Measurements from ENCODE around the gene IGLL1.

The IGLL1 gene

GRCh38 chr22:23565305-23565914, 14.7 kb downstream of the IGLL1 start:
- H2AFZ ChIP-seq (ENCODE audit: low read length): no peak overlapping the region
- no peaks in the 10 kb centered on the region for H3K9me3 ChIP-seq (ENCODE audit: low read length)
- H3K79me2 ChIP-seq (ENCODE audit: insufficient read depth, low read length): no peaks in the 10 kb centered on the region
- no peaks in the 10 kb centered on the region for H3K27me3 ChIP-seq (ENCODE audit: insufficient read depth, low read length)
- H3K9ac ChIP-seq (ENCODE audit: low read length): no peak overlapping the region
- TF ChIP-seq EZH2 (IDR thresholded peaks at IDR 0.05; ENCODE audit: borderline replicate concordance, low read length) (no peak), CTCF (IDR thresholded peaks at IDR 0.05; ENCODE audit: low read length) (no peak)
- H3K4me2 ChIP-seq (ENCODE audit: low read length): no peak overlapping the region
- H3K27ac ChIP-seq (ENCODE audit: low read depth, low read length, poor library complexity, severe bottlenecking): no peak overlapping the region
- no peaks in the 10 kb centered on the region for H3K9me2 ChIP-seq (ENCODE audit: low read depth, low read length)
- no peak overlapping the region for H3K4me3 ChIP-seq (ENCODE audit: low read depth, low read length, poor library complexity, severe bottlenecking)
- H4K20me1 ChIP-seq (ENCODE audit: insufficient read depth, low read length): no peaks in the 10 kb centered on the region
- H3K4me1 ChIP-seq (ENCODE audit: insufficient read depth, low read length, severe bottlenecking): no peaks in the 10 kb centered on the region
- no peaks in the 10 kb centered on the region for H3K36me3 ChIP-seq (ENCODE audit: insufficient read depth, low read length)
- H3F3A ChIP-seq (ENCODE audit: insufficient read depth, low read length): no peaks in the 10 kb centered on the region

- Histone ChIP-seq H3K27ac (ENCODE audit: low read depth, low read length, poor library complexity, severe bottlenecking) (no peak overlapping the region), H2AFZ (ENCODE audit: low read length) (no peak overlapping the region), H3K79me2 (ENCODE audit: insufficient read depth, low read length) (no peaks in the 10 kb centered on the region), H3K4me3 (ENCODE audit: low read depth, low read length, poor library complexity, severe bottlenecking) (no peak overlapping the region), H3F3A (ENCODE audit: insufficient read depth, low read length) (no peaks in the 10 kb centered on the region), H3K27me3 (ENCODE audit: insufficient read depth, low read length) (no peaks in the 10 kb centered on the region; the same call in 1 of the 2 replicates), H3K9me3 (ENCODE audit: low read length) (no peaks in the 10 kb centered on the region), H3K9ac (ENCODE audit: low read length) (no peak overlapping the region), H3K4me2 (ENCODE audit: low read length) (no peak overlapping the region), H4K20me1 (ENCODE audit: insufficient read depth, low read length) (no peaks in the 10 kb centered on the region), H3K36me3 (ENCODE audit: insufficient read depth, low read length) (no peaks in the 10 kb centered on the region), H3K4me1 (ENCODE audit: insufficient read depth, low read length, severe bottlenecking) (no peaks in the 10 kb centered on the region), H3K9me2 (ENCODE audit: low read depth, low read length) (no peaks in the 10 kb centered on the region)
- TF ChIP-seq EZH2 (IDR thresholded peaks at IDR 0.05; ENCODE audit: borderline replicate concordance, low read length) (no peak), CTCF (IDR thresholded peaks at IDR 0.05; ENCODE audit: low read length) (no peak)
Measured at GRCh38 chr22:23564276-23564675, 15.8 kb downstream of the IGLL1 start.

- Histone ChIP-seq H4K20me1 (ENCODE audit: insufficient read depth, low read length) (no peaks in the 10 kb centered on the region), H3K9me2 (ENCODE audit: low read depth, low read length) (no peaks in the 10 kb centered on the region), H3K79me2 (ENCODE audit: insufficient read depth, low read length) (no peaks in the 10 kb centered on the region), H3K9ac (ENCODE audit: low read length) (no peak overlapping the region), H3K9me3 (ENCODE audit: low read length) (no peaks in the 10 kb centered on the region), H3K4me2 (ENCODE audit: low read length) (no peak overlapping the region), H3K4me3 (ENCODE audit: low read depth, low read length, poor library complexity, severe bottlenecking) (no peak overlapping the region), H3F3A (ENCODE audit: insufficient read depth, low read length) (no peaks in the 10 kb centered on the region), H3K4me1 (ENCODE audit: insufficient read depth, low read length, severe bottlenecking) (no peaks in the 10 kb centered on the region), H3K27ac (ENCODE audit: low read depth, low read length, poor library complexity, severe bottlenecking) (no peak overlapping the region), H3K36me3 (ENCODE audit: insufficient read depth, low read length) (no peaks in the 10 kb centered on the region), H3K27me3 (ENCODE audit: insufficient read depth, low read length) (no peaks in the 10 kb centered on the region; the same call in 1 of the 2 replicates), H2AFZ (ENCODE audit: low read length) (no peak overlapping the region)
- no peak for TF ChIP-seq EZH2 (IDR thresholded peaks at IDR 0.05; ENCODE audit: borderline replicate concordance, low read length)
- no peak for TF ChIP-seq CTCF (IDR thresholded peaks at IDR 0.05; ENCODE audit: low read length)
Measured at GRCh38 chr22:23563111-23563510, 17.0 kb downstream of the IGLL1 start.

All from OCI-LY1 (cell line).